ENCODE data around the gene ARPIN. TPM values are rescaled to one million over a fixed set of nuclear protein-coding genes. Genes with fewer than 3 reads are reported as not detected.

The ARPIN gene
- total RNA-seq, 2 donors from 2014 or later, result 31.7 to 36.7 TPM

DNA sequence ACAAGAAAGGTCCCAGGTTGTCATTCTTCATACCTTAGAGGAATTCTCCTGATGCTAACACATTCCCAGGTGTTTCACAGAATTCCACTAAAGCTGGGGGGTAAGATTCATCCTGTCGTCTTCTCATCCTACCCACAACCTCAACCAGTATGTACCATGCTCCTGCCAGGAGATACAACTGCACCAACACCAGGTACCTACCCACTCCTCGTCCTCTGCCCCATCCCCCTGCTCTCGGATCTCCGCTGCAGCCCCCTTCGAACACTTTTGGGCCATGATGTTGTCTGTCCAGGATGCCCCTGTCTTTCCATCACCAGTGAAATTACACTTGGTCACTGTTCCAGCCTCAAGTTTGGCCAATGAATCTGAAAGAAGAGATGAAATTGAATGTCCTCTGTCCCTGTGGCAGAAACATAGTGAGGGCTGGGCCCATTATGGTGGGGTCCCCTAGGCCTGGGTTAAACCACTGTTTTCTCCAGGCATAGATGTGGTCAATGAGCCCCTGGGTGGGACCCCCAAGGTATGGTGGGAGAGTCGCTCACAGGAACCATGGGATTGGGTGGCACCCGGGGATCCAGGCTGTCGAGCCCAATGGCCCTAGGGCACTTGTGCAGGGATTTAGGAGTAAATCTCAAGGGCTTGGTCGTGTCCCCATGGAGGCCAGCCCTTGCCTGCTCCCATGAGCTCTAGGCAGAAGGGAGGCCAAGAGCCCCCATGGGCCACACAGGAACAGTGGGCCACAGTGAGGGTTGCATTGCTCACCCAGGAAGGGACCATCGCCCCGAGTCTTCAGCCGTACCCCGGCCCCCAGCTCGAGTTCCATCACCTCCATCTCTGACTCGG, 9.5 kb downstream of the ARPIN start:
- TF ChIP-seq, protein P1, sequence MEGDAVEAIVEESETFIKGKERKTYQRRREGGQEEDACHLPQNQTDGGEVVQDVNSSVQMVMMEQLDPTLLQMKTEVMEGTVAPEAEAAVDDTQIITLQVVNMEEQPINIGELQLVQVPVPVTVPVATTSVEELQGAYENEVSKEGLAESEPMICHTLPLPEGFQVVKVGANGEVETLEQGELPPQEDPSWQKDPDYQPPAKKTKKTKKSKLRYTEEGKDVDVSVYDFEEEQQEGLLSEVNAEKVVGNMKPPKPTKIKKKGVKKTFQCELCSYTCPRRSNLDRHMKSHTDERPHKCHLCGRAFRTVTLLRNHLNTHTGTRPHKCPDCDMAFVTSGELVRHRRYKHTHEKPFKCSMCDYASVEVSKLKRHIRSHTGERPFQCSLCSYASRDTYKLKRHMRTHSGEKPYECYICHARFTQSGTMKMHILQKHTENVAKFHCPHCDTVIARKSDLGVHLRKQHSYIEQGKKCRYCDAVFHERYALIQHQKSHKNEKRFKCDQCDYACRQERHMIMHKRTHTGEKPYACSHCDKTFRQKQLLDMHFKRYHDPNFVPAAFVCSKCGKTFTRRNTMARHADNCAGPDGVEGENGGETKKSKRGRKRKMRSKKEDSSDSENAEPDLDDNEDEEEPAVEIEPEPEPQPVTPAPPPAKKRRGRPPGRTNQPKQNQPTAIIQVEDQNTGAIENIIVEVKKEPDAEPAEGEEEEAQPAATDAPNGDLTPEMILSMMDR (IDR thresholded peaks at IDR 0.05), result no peak
- H3K4me3 ChIP-seq, result no peak overlapping the region
- no peaks in the 10 kb centered on the region for H3K36me3 ChIP-seq
- no peak overlapping the region for H3K9ac ChIP-seq (ENCODE audit: low read depth in 2 of 2, low read length in 2 of 2)
- intact Hi-C loops (cut with DNase I), result loop anchor here (5.0 kb wide), 2 partner anchors 169 to 184 kb away; no protein-coding TSS in a partner anchor
- no peaks in the 10 kb centered on the region for H3K27me3 ChIP-seq
- no peak overlapping the region for H3K27ac ChIP-seq
- no peaks in the 10 kb centered on the region for H3K4me1 ChIP-seq
- DNase-seq, result no peak
- H3K9me3 ChIP-seq, result no peaks in the 10 kb centered on the region

DNA sequence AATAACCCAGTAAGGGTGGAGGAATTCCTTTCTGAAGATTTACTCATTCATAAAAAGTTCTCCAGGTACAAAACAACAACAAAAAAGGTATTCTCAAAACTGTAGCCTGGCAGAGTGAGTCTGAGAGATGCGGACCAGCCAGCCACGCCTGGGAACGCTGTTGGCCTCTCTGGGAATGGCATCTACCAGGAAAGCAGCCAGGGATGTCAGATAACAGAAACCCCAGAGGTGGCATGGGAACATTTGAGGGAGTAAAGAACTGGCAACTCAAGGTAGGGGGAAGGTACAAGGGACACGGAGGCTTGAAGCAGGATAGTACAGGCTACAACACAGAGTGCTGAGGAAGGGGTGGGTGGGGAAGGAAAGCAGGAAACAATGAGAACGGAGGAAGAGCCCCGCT, 11.9 kb downstream of the ARPIN start:
- no peaks in the 10 kb centered on the region for H3K9me3 ChIP-seq
- TF ChIP-seq, protein P1 (IDR thresholded peaks at IDR 0.05), result no peak
- no peak overlapping the region for H3K4me3 ChIP-seq
- no peaks in the 10 kb centered on the region for H3K36me3 ChIP-seq
- DNase-seq, result no peak
- H3K27ac ChIP-seq, result no peak overlapping the region
- intact Hi-C loops (cut with DNase I), result loop anchor here (5.0 kb wide), 2 partner anchors 171 to 186 kb away; no protein-coding TSS in a partner anchor
- H3K9ac ChIP-seq (ENCODE audit: low read depth in 2 of 2, low read length in 2 of 2), result no peak overlapping the region
- no peaks in the 10 kb centered on the region for H3K4me1 ChIP-seq
- H3K27me3 ChIP-seq, result no peaks in the 10 kb centered on the region

DNA sequence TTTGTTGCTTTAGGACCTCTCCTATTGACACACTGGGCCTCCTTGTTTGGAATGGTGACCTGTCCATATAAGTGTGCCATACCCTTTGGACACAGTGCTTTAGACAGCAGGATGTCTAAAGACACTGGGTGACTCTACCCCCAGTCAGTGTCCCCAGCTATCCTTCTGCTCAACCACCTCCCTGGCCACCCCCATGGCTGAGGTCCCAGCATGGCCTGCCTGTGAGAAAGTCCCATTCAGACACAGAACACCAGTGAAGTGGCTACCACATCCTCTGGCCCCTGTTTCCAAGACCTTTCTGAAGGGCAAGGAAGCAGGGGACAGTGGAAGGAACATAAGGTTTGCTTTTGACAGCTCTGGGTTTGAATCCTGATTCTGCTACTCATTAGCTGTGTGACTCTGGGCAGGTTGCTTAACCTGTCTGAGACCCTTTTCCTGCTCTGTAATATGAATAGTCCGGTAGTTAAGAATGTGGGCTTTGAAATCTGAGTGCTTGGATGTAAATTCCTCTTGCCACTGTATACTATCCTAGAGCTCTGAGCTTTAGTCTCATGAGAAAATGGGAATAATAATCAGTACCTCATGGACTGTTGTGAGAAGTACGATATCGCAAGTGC, 12.7 kb downstream of the ARPIN start:
- H3K36me3 ChIP-seq, result no peaks in the 10 kb centered on the region
- no peak for DNase-seq

DNA sequence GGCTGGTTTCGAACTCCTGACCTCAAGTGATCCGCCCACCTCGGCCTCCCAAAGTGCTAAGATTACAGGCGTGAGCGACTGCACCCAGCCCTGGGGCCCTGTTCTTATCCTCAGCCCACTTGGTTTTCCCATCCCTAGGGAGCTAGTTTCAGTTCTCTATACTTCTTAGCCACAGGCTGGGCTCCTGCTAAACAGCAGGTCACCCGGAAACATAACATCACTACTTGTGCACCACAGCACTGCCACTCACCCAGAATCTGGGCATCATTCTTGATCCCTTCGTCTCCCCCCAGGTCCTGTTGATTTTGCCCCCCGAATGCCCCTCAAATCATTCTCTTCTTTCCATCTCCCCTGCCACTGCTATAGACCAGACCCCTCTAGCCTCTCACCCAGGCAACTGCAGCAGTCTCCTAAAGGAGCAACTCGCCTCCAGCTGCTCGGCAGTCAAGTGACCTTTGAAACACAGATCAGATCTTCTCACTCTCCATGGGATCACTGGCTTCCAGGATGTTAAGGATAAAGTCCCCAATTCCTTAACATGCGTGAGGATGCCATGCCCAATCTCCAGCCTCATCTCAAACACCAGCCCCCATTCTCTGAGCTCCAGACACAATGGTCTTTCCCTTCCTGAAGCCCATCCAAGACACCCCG, 13.3 kb downstream of the ARPIN start:
- TF ChIP-seq, protein P1 (IDR thresholded peaks at IDR 0.05), result no peak

More for the DNA sequence above, 12.7 kb downstream of the ARPIN start:
- Histone ChIP-seq H3K27me3 (no peaks in the 10 kb centered on the region), H3K4me1 (no peaks in the 10 kb centered on the region), H3K9ac (ENCODE audit: low read depth in 2 of 2, low read length in 2 of 2) (no peak overlapping the region), H3K27ac (no peak overlapping the region), H3K4me3 (no peak overlapping the region), H3K9me3 (no peaks in the 10 kb centered on the region)
- intact Hi-C loops (cut with DNase I), result loop anchor here (5.0 kb wide), 2 partner anchors 172 to 187 kb away; no protein-coding TSS in a partner anchor
- TF ChIP-seq, protein P1 (IDR thresholded peaks at IDR 0.05), result no peak

GRCh38 chr15:89898614-89899294, 14.0 kb downstream of the ARPIN start:
- DNase-seq, result no peak
- H3K4me1 ChIP-seq, result no peaks in the 10 kb centered on the region
- intact Hi-C loops (cut with DNase I), result no loop called here
- H3K9me3 ChIP-seq, result no peaks in the 10 kb centered on the region
- TF ChIP-seq, protein P1 (IDR thresholded peaks at IDR 0.05), result peak; percentile 50
- H3K36me3 ChIP-seq, result no peaks in the 10 kb centered on the region
- H3K9ac ChIP-seq (ENCODE audit: low read depth in 2 of 2, low read length in 2 of 2), result no peak overlapping the region
- no peaks in the 10 kb centered on the region for H3K27me3 ChIP-seq
- H3K27ac ChIP-seq, result no peak overlapping the region
- H3K4me3 ChIP-seq, result no peak overlapping the region

More for the DNA sequence above, 13.3 kb downstream of the ARPIN start:
- no peak overlapping the region for H3K4me3 ChIP-seq
- DNase-seq, result no peak
- H3K9ac ChIP-seq (ENCODE audit: low read depth in 2 of 2, low read length in 2 of 2), result peak overlapping the region in 1 of 2 donors; percentile 55
- H3K27ac ChIP-seq, result no peak overlapping the region
- no peaks in the 10 kb centered on the region for H3K27me3 ChIP-seq
- no peaks in the 10 kb centered on the region for H3K4me1 ChIP-seq
- no peaks in the 10 kb centered on the region for H3K9me3 ChIP-seq
- H3K36me3 ChIP-seq, result no peaks in the 10 kb centered on the region
- intact Hi-C loops (cut with DNase I), result no loop called here

Measured in colonic mucosa (tissue), 4 donors.